KMS-11 (cell line): ENCODE measurements around the gene ADGRD2.

ENCODE experiments used
- H2AFZ ChIP-seq: fragments of 200-600 bp; sonication (generic); 2 replicates; pipeline ENCODE4 v1.6.1; 2016; ENCODE audit warnings: antibody characterized with exemption, mixed run types, low read depth
- H3K27ac ChIP-seq: fragments of 200-600 bp; sonication (generic); 2 replicates; pipeline ENCODE4 v1.6.1; 2016; ENCODE audit warnings: mild to moderate bottlenecking, mixed run types
- H3K27me3 ChIP-seq: fragments of 200-600 bp; sonication (generic); 2 replicates; pipeline ENCODE4 v1.6.1; 2017; ENCODE audit warnings: mild to moderate bottlenecking, low read depth, mixed run types, moderate library complexity; ENCODE audit not compliant: insufficient read depth
- H3K36me3 ChIP-seq: fragments of 200-600 bp; sonication (generic); 2 replicates; pipeline ENCODE4 v1.6.1; 2017; ENCODE audit warnings: mild to moderate bottlenecking, mixed run types; ENCODE audit not compliant: insufficient read depth
- H3K4me1 ChIP-seq: fragments of 200-600 bp; sonication (generic); 2 replicates; pipeline ENCODE4 v1.6.1; 2016; ENCODE audit warnings: mild to moderate bottlenecking, low read depth, mixed run types; ENCODE audit not compliant: poor library complexity, severe bottlenecking
- H3K4me2 ChIP-seq: fragments of 200-600 bp; sonication (generic); 2 replicates; pipeline ENCODE4 v1.7.0; 2016; ENCODE audit warnings: mild to moderate bottlenecking, mixed run types
- H3K4me3 ChIP-seq: fragments of 200-600 bp; sonication (generic); IDR thresholded peaks from 2 replicates; pipeline ENCODE4 v1.6.1; 2017; ENCODE audit warnings: low read depth, low read length, mixed read lengths; ENCODE audit not compliant: insufficient read depth
- H3K79me2 ChIP-seq: fragments of 200-600 bp; sonication (generic); 2 replicates; pipeline ENCODE4 v1.6.1; 2016; ENCODE audit warnings: low read depth, mixed run types; ENCODE audit not compliant: insufficient read depth
- H3K9ac ChIP-seq: fragments of 200-600 bp; sonication (generic); 2 replicates; pipeline ENCODE4 v1.6.1; 2016; ENCODE audit warnings: mild to moderate bottlenecking, mixed run types
- H4K20me1 ChIP-seq: fragments of 200-600 bp; sonication (generic); 2 replicates; pipeline ENCODE4 v1.6.1; 2016; ENCODE audit warnings: mild to moderate bottlenecking, mixed run types; ENCODE audit not compliant: insufficient read depth
- CTCF ChIP-seq: fragments of 200-600 bp; sonication (generic); conservative IDR thresholded peaks from 2 replicates; pipeline ENCODE4 v1.6.1; 2017; ENCODE audit warnings: low read depth, mild to moderate bottlenecking, antibody characterized with exemption, low read length, moderate library complexity, mixed read lengths

ADGRD2 gene

GRCh38 chr9:124455820-124456219 lies 5.6 kb downstream of the ADGRD2 start:
- H3K9ac ChIP-seq, result no peak overlapping the region
- H3K27me3 ChIP-seq, result peaks cover 6% of the 10 kb centered on the region; the same call in 1 of the 2 replicates
- no peak for TF ChIP-seq CTCF
- H3K27ac ChIP-seq, result no peak overlapping the region
- no peaks in the 10 kb centered on the region for H3K79me2 ChIP-seq
- no peaks in the 10 kb centered on the region for H3K4me1 ChIP-seq
- H2AFZ ChIP-seq, result no peak overlapping the region
- H3K36me3 ChIP-seq, result no peaks in the 10 kb centered on the region
- no peak overlapping the region for H3K4me3 ChIP-seq
- no peaks in the 10 kb centered on the region for H4K20me1 ChIP-seq
- no peak overlapping the region for H3K4me2 ChIP-seq

- H3K27me3 ChIP-seq, result peaks cover under 1% of the 10 kb centered on the region; the same call in 1 of the 2 replicates
- H3K4me3 ChIP-seq, result no peak overlapping the region
- no peak overlapping the region for H3K9ac ChIP-seq
- no peak overlapping the region for H3K4me2 ChIP-seq
- H3K36me3 ChIP-seq, result no peaks in the 10 kb centered on the region
- no peaks in the 10 kb centered on the region for H3K4me1 ChIP-seq
- H3K79me2 ChIP-seq, result no peaks in the 10 kb centered on the region
- H4K20me1 ChIP-seq, result no peaks in the 10 kb centered on the region
- H2AFZ ChIP-seq, result no peak overlapping the region
- no peak overlapping the region for H3K27ac ChIP-seq
- no peak for TF ChIP-seq CTCF
Observed at GRCh38 chr9:124456341-124457078, 6.3 kb downstream of the ADGRD2 start.

GRCh38 chr9:124457079-124457886 lies 7.0 kb downstream of the ADGRD2 start:
- no peak overlapping the region for H3K27ac ChIP-seq
- H3K4me3 ChIP-seq, result no peak overlapping the region
- H3K36me3 ChIP-seq, result no peaks in the 10 kb centered on the region
- H3K79me2 ChIP-seq, result no peaks in the 10 kb centered on the region
- H3K9ac ChIP-seq, result no peak overlapping the region
- H3K27me3 ChIP-seq, result no peaks in the 10 kb centered on the region
- H2AFZ ChIP-seq, result no peak overlapping the region
- TF ChIP-seq CTCF, result no peak
- no peak overlapping the region for H3K4me2 ChIP-seq
- H3K4me1 ChIP-seq, result no peaks in the 10 kb centered on the region
- no peaks in the 10 kb centered on the region for H4K20me1 ChIP-seq

GRCh38 chr9:124457887-124458431 lies 7.7 kb downstream of the ADGRD2 start:
- TF ChIP-seq CTCF, result no peak
- H3K27me3 ChIP-seq, result no peaks in the 10 kb centered on the region
- no peaks in the 10 kb centered on the region for H3K79me2 ChIP-seq
- H2AFZ ChIP-seq, result no peak overlapping the region
- H3K36me3 ChIP-seq, result no peaks in the 10 kb centered on the region
- H3K27ac ChIP-seq, result no peak overlapping the region
- H3K4me3 ChIP-seq, result no peak overlapping the region
- no peak overlapping the region for H3K4me2 ChIP-seq
- no peak overlapping the region for H3K9ac ChIP-seq
- H4K20me1 ChIP-seq, result no peaks in the 10 kb centered on the region
- no peaks in the 10 kb centered on the region for H3K4me1 ChIP-seq
